BLaER1 treated with 17β-estradiol and CSF1 and Interleukin-3, amounts not matched to agents 10 nM and 100 nM (cell line): Measurements from ENCODE around the gene ARID4A.
"Not testable (repeated sequence)": the region's sequence is repeated elsewhere in the genome, so short reads cannot be mapped to it uniquely, and the experiment has no call there.

Experiments used
- H3K27ac ChIP-seq, 11 experiments: shearing (Covaris generic); formaldehyde crosslinking; 2 replicates each; pipeline ENCODE4 v1.8.1; 2022
- H3K27me3 ChIP-seq, 11 experiments: shearing (Covaris generic); formaldehyde crosslinking; 2 replicates each; pipeline ENCODE4 v1.8.1; 2022
- H3K36me3 ChIP-seq, 11 experiments: shearing (Covaris generic); formaldehyde crosslinking; 2 replicates each; pipeline ENCODE4 v1.8.1; 2022
- H3K4me1 ChIP-seq, 10 experiments: shearing (Covaris generic); formaldehyde crosslinking; 2 replicates each; pipeline ENCODE4 v1.8.1; 2022
- H3K4me2 ChIP-seq, 11 experiments: shearing (Covaris generic); formaldehyde crosslinking; 2 replicates each; pipeline ENCODE4 v1.8.1; 2022
- H3K4me3 ChIP-seq, 10 experiments: shearing (Covaris generic); formaldehyde crosslinking; 2 replicates each; pipeline ENCODE4 v1.8.1; 2022
- H3K9ac ChIP-seq, 11 experiments: shearing (Covaris generic); formaldehyde crosslinking; 2 replicates each; pipeline ENCODE4 v1.8.1; 2022
- H3K9me3 ChIP-seq, 11 experiments: shearing (Covaris generic); formaldehyde crosslinking; replicated peaks in 1 of 11; 2 replicates each; pipeline ENCODE4 v1.8.1; 2022
- H4K20me1 ChIP-seq, 11 experiments: shearing (Covaris generic); formaldehyde crosslinking; 2 replicates each; pipeline ENCODE4 v1.8.1; 2022
- Cebpa-rat ChIP-seq, 11 experiments: shearing (Covaris generic); IDR thresholded peaks; 2 replicates each; pipeline ENCODE4 v1.8.1; 2022

ARID4A gene, protein sequence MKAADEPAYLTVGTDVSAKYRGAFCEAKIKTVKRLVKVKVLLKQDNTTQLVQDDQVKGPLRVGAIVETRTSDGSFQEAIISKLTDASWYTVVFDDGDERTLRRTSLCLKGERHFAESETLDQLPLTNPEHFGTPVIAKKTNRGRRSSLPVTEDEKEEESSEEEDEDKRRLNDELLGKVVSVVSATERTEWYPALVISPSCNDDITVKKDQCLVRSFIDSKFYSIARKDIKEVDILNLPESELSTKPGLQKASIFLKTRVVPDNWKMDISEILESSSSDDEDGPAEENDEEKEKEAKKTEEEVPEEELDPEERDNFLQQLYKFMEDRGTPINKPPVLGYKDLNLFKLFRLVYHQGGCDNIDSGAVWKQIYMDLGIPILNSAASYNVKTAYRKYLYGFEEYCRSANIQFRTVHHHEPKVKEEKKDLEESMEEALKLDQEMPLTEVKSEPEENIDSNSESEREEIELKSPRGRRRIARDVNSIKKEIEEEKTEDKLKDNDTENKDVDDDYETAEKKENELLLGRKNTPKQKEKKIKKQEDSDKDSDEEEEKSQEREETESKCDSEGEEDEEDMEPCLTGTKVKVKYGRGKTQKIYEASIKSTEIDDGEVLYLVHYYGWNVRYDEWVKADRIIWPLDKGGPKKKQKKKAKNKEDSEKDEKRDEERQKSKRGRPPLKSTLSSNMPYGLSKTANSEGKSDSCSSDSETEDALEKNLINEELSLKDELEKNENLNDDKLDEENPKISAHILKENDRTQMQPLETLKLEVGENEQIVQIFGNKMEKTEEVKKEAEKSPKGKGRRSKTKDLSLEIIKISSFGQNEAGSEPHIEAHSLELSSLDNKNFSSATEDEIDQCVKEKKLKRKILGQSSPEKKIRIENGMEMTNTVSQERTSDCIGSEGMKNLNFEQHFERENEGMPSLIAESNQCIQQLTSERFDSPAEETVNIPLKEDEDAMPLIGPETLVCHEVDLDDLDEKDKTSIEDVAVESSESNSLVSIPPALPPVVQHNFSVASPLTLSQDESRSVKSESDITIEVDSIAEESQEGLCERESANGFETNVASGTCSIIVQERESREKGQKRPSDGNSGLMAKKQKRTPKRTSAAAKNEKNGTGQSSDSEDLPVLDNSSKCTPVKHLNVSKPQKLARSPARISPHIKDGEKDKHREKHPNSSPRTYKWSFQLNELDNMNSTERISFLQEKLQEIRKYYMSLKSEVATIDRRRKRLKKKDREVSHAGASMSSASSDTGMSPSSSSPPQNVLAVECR

DNA sequence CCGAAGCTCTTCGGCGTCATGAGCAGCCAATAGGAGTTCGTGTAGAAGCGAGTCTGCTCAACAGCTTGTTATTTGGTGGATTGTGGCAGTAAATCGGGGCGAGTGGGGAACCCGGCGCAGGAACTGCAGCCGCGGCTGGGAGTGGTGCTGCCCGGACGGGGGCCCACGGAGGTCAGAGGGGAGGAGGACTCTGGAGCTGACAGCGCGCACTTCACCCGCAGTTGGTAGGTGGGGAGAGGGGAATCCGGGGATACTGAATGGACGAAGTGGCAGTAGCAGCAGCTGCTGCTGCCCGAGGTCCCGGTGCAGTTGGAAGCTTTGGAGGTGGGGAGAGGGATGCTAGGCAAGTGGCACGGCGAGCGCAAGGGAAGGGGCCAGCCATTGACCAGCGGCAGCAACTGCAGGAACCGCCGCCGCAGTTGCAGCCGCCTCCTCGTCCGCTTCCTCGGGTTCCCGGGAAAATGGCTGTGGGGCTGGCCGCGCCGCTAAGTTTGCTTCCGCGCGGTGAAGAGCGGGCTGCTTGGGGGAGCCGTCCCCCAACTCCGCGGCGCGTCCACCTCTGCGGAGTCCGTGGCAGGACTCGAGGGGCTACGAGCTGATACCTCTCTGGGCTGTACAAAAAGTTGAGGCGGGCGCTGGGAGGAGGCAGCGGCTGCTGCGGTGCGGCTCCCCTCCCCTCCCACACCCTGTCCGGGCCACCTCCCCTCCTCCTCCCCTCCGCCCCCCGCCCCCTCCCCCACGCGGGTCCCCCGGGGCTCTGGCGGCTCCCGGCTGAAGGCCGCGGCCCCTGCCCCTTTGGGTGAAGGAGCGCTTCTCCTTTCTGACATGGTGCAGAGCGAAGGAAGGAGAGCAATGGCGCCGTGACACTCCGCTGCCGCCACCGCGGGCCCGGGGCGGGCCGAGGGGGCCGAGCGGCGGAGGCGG is at the start of gene ARID4A:
Gene ARID4A, plus strand, starts transcription at position 79 of the 924 bp plus-strand sequence. CDS start 1,300 bp downstream, outside the sequence.
- Histone ChIP-seq H3K4me2 (peak within 1 kb of the TSS; percentile 83 to 94 (median 86)), H3K4me1 (peaks cover 6 to 39% (median 23%) of the 10 kb centered on the region in 10 experiments), H4K20me1 (peaks cover 38 to 71% (median 43%) of the 10 kb centered on the region in 11 experiments), H3K27ac (peak within 1 kb of the TSS; percentile 92 to 98 (median 96)), H3K27me3 (no peaks in the 10 kb centered on the region), H3K36me3 (peaks cover 29 to 51% (median 42%) of the 10 kb centered on the region in 11 experiments), H3K4me3 (peak within 1 kb of the TSS; percentile 83 to 100 (median 97)), H3K9ac (peak within 1 kb of the TSS; percentile 91 to 97 (median 95)), H3K9me3 (no peaks in the 10 kb centered on the region)
- no peak for TF ChIP-seq Cebpa-rat (IDR thresholded peaks at IDR 0.05)

DNA sequence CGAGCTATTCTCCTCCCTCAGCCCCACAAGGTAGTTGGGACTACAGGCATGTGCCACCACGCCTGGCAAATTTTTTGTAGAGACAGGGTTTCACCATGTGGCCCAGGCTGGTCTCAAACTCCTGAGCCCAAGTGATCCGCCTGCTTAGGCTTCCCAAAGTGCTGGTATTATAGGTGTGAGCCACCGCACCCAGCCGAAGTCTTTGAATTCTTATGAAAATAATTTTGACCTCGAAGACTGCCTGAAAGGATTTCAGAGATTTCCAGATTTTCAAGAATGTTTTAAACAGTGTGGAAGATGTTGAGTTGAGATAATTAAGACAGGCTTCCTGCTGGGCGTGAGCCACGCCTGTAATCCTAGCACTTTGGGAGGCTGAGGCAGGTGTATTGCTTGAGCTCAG is 48.7 kb upstream of the ARID4A start:
- peaks cover 68 to 85% (median 79%) of the 10 kb centered on the region in 11 experiments for H3K36me3 ChIP-seq
- no peaks in the 10 kb centered on the region for H3K27me3 ChIP-seq
- no peaks in the 10 kb centered on the region for H3K9me3 ChIP-seq
- no peak overlapping the region for H3K27ac ChIP-seq
- no peak for TF ChIP-seq Cebpa-rat (IDR thresholded peaks at IDR 0.05)
- H3K4me1 ChIP-seq = peaks cover 14 to 25% (median 17%) of the 10 kb centered on the region in 10 experiments
- H4K20me1 ChIP-seq = peaks cover 85 to 95% (median 93%) of the 10 kb centered on the region in 11 experiments
- H3K4me3 ChIP-seq = no peak overlapping the region
- no peak overlapping the region for H3K9ac ChIP-seq
- H3K4me2 ChIP-seq = no peak overlapping the region

DNA sequence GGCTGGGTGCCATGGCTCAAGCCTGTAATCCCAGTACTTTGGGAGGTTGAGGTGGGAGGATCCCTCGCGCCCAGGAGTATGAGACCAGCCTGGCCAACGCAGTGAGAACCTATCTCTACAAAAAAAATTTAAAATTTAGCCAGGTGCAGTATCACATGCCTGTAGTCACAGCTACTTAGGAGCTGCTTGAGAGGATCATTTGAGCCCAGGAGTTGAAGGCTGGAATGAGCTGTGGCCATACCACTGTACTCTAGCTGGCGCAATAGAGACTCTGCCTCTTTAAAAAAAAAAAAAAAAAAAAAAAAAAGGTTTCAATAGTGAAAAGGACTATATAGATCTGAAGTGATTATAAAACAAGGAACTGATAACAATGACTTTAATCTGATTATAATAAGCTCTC is 40.2 kb upstream of the ARID4A start:
- H3K4me2 ChIP-seq = no peak overlapping the region
- H3K9ac ChIP-seq = no peak overlapping the region
- H3K4me3 ChIP-seq = no peak overlapping the region
- no peaks in the 10 kb centered on the region for H3K9me3 ChIP-seq
- TF ChIP-seq Cebpa-rat (IDR thresholded peaks at IDR 0.05) = no peak
- no peaks in the 10 kb centered on the region for H3K4me1 ChIP-seq
- no peaks in the 10 kb centered on the region for H3K27me3 ChIP-seq
- H3K36me3 ChIP-seq = peaks cover 96 to 100% (median 100%) of the 10 kb centered on the region in 11 experiments
- peaks cover 79 to 100% (median 99%) of the 10 kb centered on the region in 11 experiments; a peak in 21 of 22 replicates for H4K20me1 ChIP-seq
- H3K27ac ChIP-seq = no peak overlapping the region

DNA sequence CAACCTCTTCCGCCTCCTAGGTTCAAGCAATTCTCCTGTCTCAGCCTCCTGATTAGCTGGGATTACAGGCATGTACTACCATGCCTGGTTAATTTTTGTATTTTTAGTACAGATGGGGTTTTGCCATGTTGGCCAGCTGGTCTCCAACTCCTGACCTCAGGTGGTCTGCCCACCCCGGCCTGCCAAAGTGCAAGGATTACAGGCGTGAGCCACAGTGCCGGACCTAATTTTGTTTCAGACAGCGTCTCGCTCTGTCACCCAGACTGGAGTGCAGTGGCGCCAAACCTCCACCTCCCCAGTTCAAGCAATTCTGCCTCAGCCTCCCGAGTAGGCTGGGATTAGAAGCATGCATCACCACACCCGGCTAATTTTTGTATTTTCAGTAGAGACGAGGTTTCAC is 36.4 kb upstream of the ARID4A start:
- not testable (repeated sequence) for H3K27me3 ChIP-seq, H3K9ac ChIP-seq, H3K27ac ChIP-seq, H3K4me2 ChIP-seq, H3K9me3 ChIP-seq, H3K4me3 ChIP-seq
- Histone ChIP-seq H3K36me3 (peaks cover 96 to 100% (median 100%) of the 10 kb centered on the region in 11 experiments), H4K20me1 (peaks cover 87 to 100% (median 93%) of the 10 kb centered on the region in 11 experiments; a peak in 21 of 22 replicates), H3K4me1 (peaks cover 0 to 20% (median 0%) of the 10 kb centered on the region in 10 experiments; a peak in 2 of 20 replicates)

DNA sequence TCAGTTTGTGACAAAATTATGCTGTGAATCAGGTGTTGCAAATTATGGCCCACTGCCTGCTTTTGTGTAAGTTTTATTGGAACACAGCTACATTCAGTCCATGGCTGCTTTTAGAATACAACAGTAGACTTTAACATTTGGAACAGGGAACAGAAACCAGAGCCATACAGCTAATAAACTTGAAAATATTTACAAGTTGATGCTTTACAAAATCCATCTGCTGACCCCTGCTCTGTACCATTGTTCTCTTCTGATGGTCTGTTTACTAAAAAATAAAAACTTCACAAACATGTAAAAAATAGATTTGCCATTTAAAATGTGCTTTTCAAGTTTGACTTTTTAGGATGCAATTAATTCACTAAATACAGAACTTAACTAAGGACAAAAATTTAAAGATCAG is 33.0 kb upstream of the ARID4A start:
- peaks cover 97 to 100% (median 100%) of the 10 kb centered on the region in 11 experiments for H3K36me3 ChIP-seq

DNA sequence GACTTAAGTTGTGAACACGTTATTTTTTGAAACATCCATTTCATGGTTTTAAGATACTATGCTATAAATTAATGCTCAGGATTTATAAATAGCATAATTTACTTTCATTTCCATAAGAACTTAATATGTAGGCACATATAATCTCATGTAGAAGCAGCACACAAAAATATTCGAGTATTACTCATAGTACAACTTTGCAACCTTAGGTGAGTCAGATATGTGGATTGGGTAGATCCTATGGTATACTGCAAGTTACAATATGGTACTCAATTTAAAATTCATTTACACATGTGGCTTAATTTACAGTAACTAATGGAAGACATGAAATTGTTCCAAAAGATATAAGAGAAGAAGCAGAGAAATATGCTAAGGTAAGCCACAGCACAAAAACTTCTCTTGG is 27.7 kb upstream of the ARID4A start:
- Histone ChIP-seq H3K36me3 (peaks cover 88 to 100% (median 93%) of the 10 kb centered on the region in 11 experiments), H3K9ac (no peak overlapping the region), H3K4me2 (no peak overlapping the region), H4K20me1 (peaks cover 81 to 100% (median 100%) of the 10 kb centered on the region in 11 experiments; a peak in 21 of 22 replicates), H3K27ac (no peak overlapping the region), H3K4me1 (peaks cover 0 to 24% (median 9%) of the 10 kb centered on the region in 10 experiments; a peak in 10 of 20 replicates), H3K27me3 (no peaks in the 10 kb centered on the region), H3K4me3 (no peak overlapping the region), H3K9me3 (no peaks in the 10 kb centered on the region)
- no peak for TF ChIP-seq Cebpa-rat (IDR thresholded peaks at IDR 0.05)

More for the DNA sequence above, 33.0 kb upstream of the ARID4A start:
- Histone ChIP-seq H4K20me1 (peaks cover 83 to 100% (median 94%) of the 10 kb centered on the region in 11 experiments; a peak in 21 of 22 replicates), H3K4me3 (no peak overlapping the region), H3K4me2 (no peak overlapping the region), H3K4me1 (peaks cover 0 to 20% (median 0%) of the 10 kb centered on the region in 10 experiments; a peak in 2 of 20 replicates), H3K9ac (peak overlapping the region in 1 of 11 experiments; percentile 49; a peak in 2 of 22 replicates), H3K27me3 (no peaks in the 10 kb centered on the region), H3K27ac (no peak overlapping the region), H3K9me3 (no peaks in the 10 kb centered on the region)
- no peak for TF ChIP-seq Cebpa-rat (IDR thresholded peaks at IDR 0.05)

DNA sequence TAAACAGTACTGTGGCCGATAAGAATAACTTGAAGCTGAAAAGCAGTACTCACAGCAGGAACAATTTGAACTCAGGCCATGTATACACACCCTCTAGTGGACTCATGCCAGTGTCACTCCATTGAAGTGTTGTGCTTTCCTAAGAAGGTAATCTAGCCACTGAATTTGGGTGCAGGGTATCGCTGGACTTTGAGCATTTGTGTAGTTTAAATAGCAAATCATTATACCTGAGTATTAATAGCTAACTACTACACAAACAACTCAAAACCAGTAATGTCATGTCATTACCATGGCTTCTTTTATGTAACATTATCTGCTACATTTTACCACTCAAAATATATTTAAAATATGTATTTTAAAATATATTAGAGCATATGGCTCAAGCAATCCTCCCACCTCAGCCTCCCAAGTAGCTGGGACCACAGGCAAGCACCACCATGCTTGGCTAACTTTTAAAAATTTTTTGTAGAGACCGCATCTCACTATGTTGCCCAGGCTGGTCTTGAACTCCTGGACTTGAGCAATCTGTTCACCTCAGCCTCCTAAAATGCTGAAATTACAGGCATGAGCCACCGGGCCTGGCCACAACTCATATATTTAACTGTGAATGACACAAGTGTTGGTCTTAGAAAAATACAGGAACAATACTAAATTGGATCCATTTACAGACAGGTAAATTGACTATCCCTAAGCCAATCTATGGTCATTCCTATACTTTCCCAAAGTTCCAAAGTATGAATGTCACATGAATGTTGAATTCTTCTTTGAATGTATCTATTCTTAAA is 25.6 kb upstream of the ARID4A start:
- Histone ChIP-seq H3K27me3 (no peaks in the 10 kb centered on the region), H3K4me2 (no peak overlapping the region), H3K4me3 (no peak overlapping the region), H3K9ac (no peak overlapping the region), H4K20me1 (peaks cover 86 to 100% (median 99%) of the 10 kb centered on the region in 11 experiments; a peak in 21 of 22 replicates), H3K36me3 (peaks cover 81 to 98% (median 85%) of the 10 kb centered on the region in 11 experiments), H3K27ac (no peak overlapping the region; a peak in 1 of 22 replicates), H3K4me1 (peaks cover 0 to 36% (median 12%) of the 10 kb centered on the region in 10 experiments; a peak in 10 of 20 replicates), H3K9me3 (no peaks in the 10 kb centered on the region)
- no peak for TF ChIP-seq Cebpa-rat (IDR thresholded peaks at IDR 0.05)
